ENCODE results near the gene VAX1.
"Not testable (repeated sequence)": the region's sequence is repeated elsewhere in the genome, so short reads cannot be mapped to it uniquely, and the experiment has no call there.

VAX1 gene

DNA sequence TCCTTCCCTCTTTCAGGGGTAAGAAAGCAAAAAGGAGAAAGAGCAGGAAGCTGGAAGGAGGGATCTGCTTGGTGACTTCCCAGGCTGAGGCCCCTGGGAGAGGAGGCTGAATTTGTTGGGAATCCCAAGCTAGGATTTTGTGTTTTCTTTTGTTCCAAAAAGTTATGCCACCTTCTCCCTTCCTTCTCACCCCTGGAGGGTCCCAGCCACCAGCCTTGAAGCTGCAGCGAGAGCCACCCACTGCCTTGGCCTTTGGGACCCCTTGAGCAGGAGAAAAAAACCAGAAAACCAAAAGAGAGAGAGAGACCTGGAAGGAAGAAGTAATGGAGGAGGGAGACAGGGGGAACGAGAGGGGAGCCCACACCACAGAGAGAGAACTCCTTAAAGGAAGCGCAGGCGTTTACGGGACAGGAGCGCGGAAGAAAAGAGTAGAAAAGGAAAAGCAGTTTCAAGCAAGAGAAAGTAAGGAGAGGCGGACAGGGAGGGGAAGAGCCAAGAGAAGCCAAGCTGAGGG lies 7.2 kb downstream of the VAX1 start:
- Histone ChIP-seq H3K36me3 (ENCODE audit: low read length) (no peaks in the 10 kb centered on the region), H3K4me3 (ENCODE audit: insufficient read depth, low read length, poor library complexity, severe bottlenecking) (no peak overlapping the region), H2AFZ (ENCODE audit: low read depth, low read length, severe bottlenecking) (no peak overlapping the region), H3K9ac (ENCODE audit: low read length) (no peak overlapping the region), H3F3A (ENCODE audit: insufficient read depth) (no peaks in the 10 kb centered on the region), H3K9me3 (ENCODE audit: insufficient read depth, low read length) (no peaks in the 10 kb centered on the region), H3K27ac (ENCODE audit: low read depth, low read length) (no peak overlapping the region), H3K9me2 (replicated peaks; ENCODE audit: insufficient read depth, low read length) (no peaks in the 10 kb centered on the region), H3K4me2 (ENCODE audit: low read depth, low read length, poor library complexity, severe bottlenecking) (no peak overlapping the region), H3K27me3 (ENCODE audit: low read length) (no peaks in the 10 kb centered on the region), H3K79me2 (ENCODE audit: insufficient read depth, low read length) (no peaks in the 10 kb centered on the region), H4K20me1 (ENCODE audit: low read depth, low read length) (no peaks in the 10 kb centered on the region)
- TF ChIP-seq EZH2phosphoT487 (conservative IDR thresholded peaks at IDR 0.05; ENCODE audit: low read length), result no peak
- TF ChIP-seq, protein P1, sequence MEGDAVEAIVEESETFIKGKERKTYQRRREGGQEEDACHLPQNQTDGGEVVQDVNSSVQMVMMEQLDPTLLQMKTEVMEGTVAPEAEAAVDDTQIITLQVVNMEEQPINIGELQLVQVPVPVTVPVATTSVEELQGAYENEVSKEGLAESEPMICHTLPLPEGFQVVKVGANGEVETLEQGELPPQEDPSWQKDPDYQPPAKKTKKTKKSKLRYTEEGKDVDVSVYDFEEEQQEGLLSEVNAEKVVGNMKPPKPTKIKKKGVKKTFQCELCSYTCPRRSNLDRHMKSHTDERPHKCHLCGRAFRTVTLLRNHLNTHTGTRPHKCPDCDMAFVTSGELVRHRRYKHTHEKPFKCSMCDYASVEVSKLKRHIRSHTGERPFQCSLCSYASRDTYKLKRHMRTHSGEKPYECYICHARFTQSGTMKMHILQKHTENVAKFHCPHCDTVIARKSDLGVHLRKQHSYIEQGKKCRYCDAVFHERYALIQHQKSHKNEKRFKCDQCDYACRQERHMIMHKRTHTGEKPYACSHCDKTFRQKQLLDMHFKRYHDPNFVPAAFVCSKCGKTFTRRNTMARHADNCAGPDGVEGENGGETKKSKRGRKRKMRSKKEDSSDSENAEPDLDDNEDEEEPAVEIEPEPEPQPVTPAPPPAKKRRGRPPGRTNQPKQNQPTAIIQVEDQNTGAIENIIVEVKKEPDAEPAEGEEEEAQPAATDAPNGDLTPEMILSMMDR (IDR thresholded peaks at IDR 0.05; ENCODE audit: insufficient read depth, low read length, poor library complexity, severe bottlenecking), result no peak

- TF ChIP-seq EZH2phosphoT487 (conservative IDR thresholded peaks at IDR 0.05; ENCODE audit: low read length), result no peak
- TF ChIP-seq, protein P1 (IDR thresholded peaks at IDR 0.05; ENCODE audit: insufficient read depth, low read length, poor library complexity, severe bottlenecking), result no peak
- Histone ChIP-seq H3K9me3 (ENCODE audit: insufficient read depth, low read length) (no peaks in the 10 kb centered on the region), H3K36me3 (ENCODE audit: low read length) (no peaks in the 10 kb centered on the region), H4K20me1 (ENCODE audit: low read depth, low read length) (no peaks in the 10 kb centered on the region), H3K27ac (ENCODE audit: low read depth, low read length) (no peak overlapping the region), H3K9ac (ENCODE audit: low read length) (no peak overlapping the region), H3K9me2 (replicated peaks; ENCODE audit: insufficient read depth, low read length) (no peaks in the 10 kb centered on the region), H3K27me3 (ENCODE audit: low read length) (no peaks in the 10 kb centered on the region), H3K4me2 (ENCODE audit: low read depth, low read length, poor library complexity, severe bottlenecking) (no peak overlapping the region), H2AFZ (ENCODE audit: low read depth, low read length, severe bottlenecking) (no peak overlapping the region), H3K4me3 (ENCODE audit: insufficient read depth, low read length, poor library complexity, severe bottlenecking) (no peak overlapping the region), H3K79me2 (ENCODE audit: insufficient read depth, low read length) (no peaks in the 10 kb centered on the region), H3F3A (ENCODE audit: insufficient read depth) (no peaks in the 10 kb centered on the region)
These were observed 7.7 kb downstream of the VAX1 start for GRCh38 chr10:117130346-117130745.

- H3K79me2 ChIP-seq (ENCODE audit: insufficient read depth, low read length); H3K9me2 ChIP-seq (replicated peaks; ENCODE audit: insufficient read depth, low read length); H2AFZ ChIP-seq (ENCODE audit: low read depth, low read length, severe bottlenecking); H4K20me1 ChIP-seq (ENCODE audit: low read depth, low read length); H3K27me3 ChIP-seq (ENCODE audit: low read length); H3F3A ChIP-seq (ENCODE audit: insufficient read depth); H3K9me3 ChIP-seq (ENCODE audit: insufficient read depth, low read length); H3K9ac ChIP-seq (ENCODE audit: low read length); H3K36me3 ChIP-seq (ENCODE audit: low read length); H3K27ac ChIP-seq (ENCODE audit: low read depth, low read length); H3K4me3 ChIP-seq (ENCODE audit: insufficient read depth, low read length, poor library complexity, severe bottlenecking); H3K4me2 ChIP-seq (ENCODE audit: low read depth, low read length, poor library complexity, severe bottlenecking): not testable (repeated sequence)
These were observed 11.4 kb downstream of the VAX1 start for GRCh38 chr10:117126645-117127044.

GRCh38 chr10:117126034-117126433 lies 12.0 kb downstream of the VAX1 start:
- H4K20me1 ChIP-seq (ENCODE audit: low read depth, low read length), result no peaks in the 10 kb centered on the region
- H3K9me2 ChIP-seq (replicated peaks; ENCODE audit: insufficient read depth, low read length), result no peaks in the 10 kb centered on the region
- no peak overlapping the region for H2AFZ ChIP-seq (ENCODE audit: low read depth, low read length, severe bottlenecking)
- H3F3A ChIP-seq (ENCODE audit: insufficient read depth), result no peaks in the 10 kb centered on the region
- no peaks in the 10 kb centered on the region for H3K79me2 ChIP-seq (ENCODE audit: insufficient read depth, low read length)
- TF ChIP-seq, protein P1 (IDR thresholded peaks at IDR 0.05; ENCODE audit: insufficient read depth, low read length, poor library complexity, severe bottlenecking), result no peak
- TF ChIP-seq EZH2phosphoT487 (conservative IDR thresholded peaks at IDR 0.05; ENCODE audit: low read length), result no peak
- H3K4me2 ChIP-seq (ENCODE audit: low read depth, low read length, poor library complexity, severe bottlenecking), result no peak overlapping the region
- no peaks in the 10 kb centered on the region for H3K9me3 ChIP-seq (ENCODE audit: insufficient read depth, low read length)
- no peak overlapping the region for H3K4me3 ChIP-seq (ENCODE audit: insufficient read depth, low read length, poor library complexity, severe bottlenecking)
- no peaks in the 10 kb centered on the region for H3K27me3 ChIP-seq (ENCODE audit: low read length)
- H3K27ac ChIP-seq (ENCODE audit: low read depth, low read length), result no peak overlapping the region
- H3K9ac ChIP-seq (ENCODE audit: low read length), result no peak overlapping the region
- no peaks in the 10 kb centered on the region for H3K36me3 ChIP-seq (ENCODE audit: low read length)
